MM.1S (cell line): ENCODE data around the gene EPHA2.

Experiments
- DNase-seq: peaks from one replicate; pipeline ENCODE4 v3.0.0-alpha.2; 2015
- H2AFZ ChIP-seq: fragments of 300-600 bp; sonication (generic); 2 replicates; pipeline ENCODE4 v1.6.0; 2016; ENCODE audit warnings: antibody characterized with exemption, low read length
- H3F3A ChIP-seq: fragments of 300-600 bp; sonication (generic); 2 replicates; pipeline ENCODE4 v1.6.1; 2016; ENCODE audit warnings: mild to moderate bottlenecking, antibody characterized with exemption, low read length, moderate library complexity, mixed read lengths; ENCODE audit not compliant: insufficient read depth
- H3K27ac ChIP-seq: fragments of 300-600 bp; sonication (generic); 2 replicates; pipeline ENCODE4 v1.5.1; 2016; ENCODE audit warnings: mild to moderate bottlenecking, low read length
- H3K27me3 ChIP-seq: fragments of 300-600 bp; sonication (generic); replicated peaks from 2 replicates; pipeline ENCODE4 v1.6.0; 2016; ENCODE audit warnings: low read length; ENCODE audit not compliant: insufficient read depth
- H3K36me3 ChIP-seq: fragments of 300-600 bp; sonication (generic); replicated peaks from 2 replicates; pipeline ENCODE4 v1.6.1; 2016; ENCODE audit warnings: mild to moderate bottlenecking, low read length, mixed read lengths; ENCODE audit not compliant: insufficient read depth
- H3K4me1 ChIP-seq: fragments of 300-600 bp; sonication (generic); 2 replicates; pipeline ENCODE4 v1.6.1; 2016; ENCODE audit warnings: low read length, mixed read lengths
- H3K4me2 ChIP-seq: fragments of 300-600 bp; sonication (generic); 2 replicates; pipeline ENCODE4 v1.6.0; 2016; ENCODE audit warnings: low read depth, low read length
- H3K4me3 ChIP-seq: fragments of 300-600 bp; sonication (generic); 2 replicates; pipeline ENCODE4 v1.5.1; 2016; ENCODE audit warnings: low read length, mixed read lengths
- H3K79me2 ChIP-seq: fragments of 300-600 bp; sonication (generic); 2 replicates; pipeline ENCODE4 v1.6.1; 2016; ENCODE audit warnings: mixed run types, low read length, mixed read lengths
- H3K9ac ChIP-seq: fragments of 300-600 bp; sonication (generic); 2 replicates; pipeline ENCODE4 v1.6.1; 2016; ENCODE audit warnings: low read length, mixed read lengths
- H3K9me2 ChIP-seq: fragments of 300-600 bp; sonication (generic); replicated peaks from 2 replicates; pipeline ENCODE4 v1.6.1; 2016; ENCODE audit warnings: mild to moderate bottlenecking, low read length, mixed read lengths; ENCODE audit not compliant: insufficient read depth
- H3K9me3 ChIP-seq: fragments of 300-600 bp; sonication (generic); replicated peaks from 2 replicates; pipeline ENCODE4 v1.6.1; 2016; ENCODE audit warnings: mild to moderate bottlenecking, low read length, mixed read lengths; ENCODE audit not compliant: insufficient read depth
- H4K20me1 ChIP-seq: fragments of 300-600 bp; sonication (generic); 2 replicates; pipeline ENCODE4 v1.6.1; 2016; ENCODE audit warnings: mild to moderate bottlenecking, low read length, moderate library complexity, mixed read lengths; ENCODE audit not compliant: insufficient read depth
- CTCF ChIP-seq: fragments of 300-600 bp; sonication (generic); IDR thresholded peaks from 2 replicates; pipeline ENCODE4 v1.5.1; 2016; ENCODE audit warnings: antibody characterized with exemption, low read length, mixed read lengths
- EZH2 ChIP-seq: fragments of 300-600 bp; sonication (generic); optimal IDR thresholded peaks from 2 replicates; pipeline ENCODE3; 2017; ENCODE audit warnings: low read depth, mild to moderate bottlenecking, antibody characterized with exemption, low read length, mixed read lengths
- EZH2phosphoT487 ChIP-seq: fragments of 300-600 bp; sonication (generic); IDR thresholded peaks from 2 replicates; pipeline ENCODE4 v1.6.1; 2018; ENCODE audit warnings: antibody characterized with exemption, low read length

Gene EPHA2

DNA sequence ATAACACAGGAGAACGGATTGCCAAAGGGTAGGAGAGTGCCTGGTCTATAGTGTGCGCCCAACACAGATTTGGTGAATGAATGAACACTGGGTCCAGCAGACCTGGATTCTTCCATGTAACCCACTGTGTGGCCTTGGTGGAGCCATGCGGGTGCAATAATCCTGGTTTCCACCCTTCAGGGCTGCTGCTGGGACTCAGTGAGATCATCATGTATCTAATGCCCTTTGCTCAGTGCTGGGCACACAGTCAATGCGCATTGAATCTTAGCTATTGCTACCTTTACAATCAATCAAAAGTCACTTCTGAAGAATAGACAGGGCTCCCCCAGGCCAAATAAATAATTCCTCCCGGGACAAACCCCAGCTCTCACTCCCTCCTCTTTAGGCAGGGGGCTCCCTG lies 5.8 kb upstream of the EPHA2 start:
- no peak overlapping the region; the same call in 1 of the 2 replicates for H3K9ac ChIP-seq
- no peaks in the 10 kb centered on the region for H3K36me3 ChIP-seq
- H2AFZ ChIP-seq = peak overlapping the region; percentile 73; the same call in 1 of the 2 replicates
- H3K4me3 ChIP-seq = peak overlapping the region; percentile 51; the same call in 1 of the 2 replicates
- no peaks in the 10 kb centered on the region for H4K20me1 ChIP-seq
- H3K4me2 ChIP-seq = peak overlapping the region; percentile 74
- no peak for TF ChIP-seq EZH2phosphoT487
- no peak for TF ChIP-seq CTCF
- no peak for TF ChIP-seq EZH2
- H3F3A ChIP-seq = peaks cover 12% of the 10 kb centered on the region
- H3K4me1 ChIP-seq = peaks cover 7% of the 10 kb centered on the region
- no peak overlapping the region for H3K27ac ChIP-seq
- H3K9me2 ChIP-seq = no peaks in the 10 kb centered on the region
- H3K27me3 ChIP-seq = peaks cover 5% of the 10 kb centered on the region
- no peaks in the 10 kb centered on the region for H3K9me3 ChIP-seq
- DNase-seq = no peak
- H3K79me2 ChIP-seq = no peaks in the 10 kb centered on the region

- Histone ChIP-seq H3K79me2 (no peaks in the 10 kb centered on the region), H3K4me2 (no peak overlapping the region), H3K9ac (no peak overlapping the region), H3K9me2 (no peaks in the 10 kb centered on the region), H3K27ac (no peak overlapping the region), H3K4me3 (no peak overlapping the region), H2AFZ (no peak overlapping the region), H4K20me1 (no peaks in the 10 kb centered on the region), H3K36me3 (no peaks in the 10 kb centered on the region), H3K9me3 (no peaks in the 10 kb centered on the region), H3F3A (peaks cover 12% of the 10 kb centered on the region), H3K27me3 (peaks cover 30% of the 10 kb centered on the region), H3K4me1 (peaks cover 7% of the 10 kb centered on the region)
- TF ChIP-seq EZH2 = no peak
- TF ChIP-seq CTCF = no peak
- TF ChIP-seq EZH2phosphoT487 = no peak
- DNase-seq = no peak
These were observed 3.3 kb upstream of the EPHA2 start for GRCh38 chr1:16158993-16159831.

- H2AFZ ChIP-seq = no peak overlapping the region
- no peak overlapping the region for H3K9ac ChIP-seq
- no peaks in the 10 kb centered on the region for H3K36me3 ChIP-seq
- H3K9me3 ChIP-seq = no peaks in the 10 kb centered on the region
- no peak overlapping the region for H3K4me2 ChIP-seq
- DNase-seq = no peak
- H3F3A ChIP-seq = peaks cover 12% of the 10 kb centered on the region
- TF ChIP-seq CTCF = no peak
- TF ChIP-seq EZH2phosphoT487 = no peak
- no peak for TF ChIP-seq EZH2
- H3K27me3 ChIP-seq = peaks cover 40% of the 10 kb centered on the region
- no peak overlapping the region for H3K27ac ChIP-seq
- no peaks in the 10 kb centered on the region for H3K9me2 ChIP-seq
- H3K79me2 ChIP-seq = no peaks in the 10 kb centered on the region
- H3K4me1 ChIP-seq = peaks cover 7% of the 10 kb centered on the region
- H4K20me1 ChIP-seq = no peaks in the 10 kb centered on the region
- no peak overlapping the region for H3K4me3 ChIP-seq
These were observed 2.2 kb upstream of the EPHA2 start for GRCh38 chr1:16158025-16158424.
